ENCODE results near the gene CFAP77.

Gene CFAP77

DNA sequence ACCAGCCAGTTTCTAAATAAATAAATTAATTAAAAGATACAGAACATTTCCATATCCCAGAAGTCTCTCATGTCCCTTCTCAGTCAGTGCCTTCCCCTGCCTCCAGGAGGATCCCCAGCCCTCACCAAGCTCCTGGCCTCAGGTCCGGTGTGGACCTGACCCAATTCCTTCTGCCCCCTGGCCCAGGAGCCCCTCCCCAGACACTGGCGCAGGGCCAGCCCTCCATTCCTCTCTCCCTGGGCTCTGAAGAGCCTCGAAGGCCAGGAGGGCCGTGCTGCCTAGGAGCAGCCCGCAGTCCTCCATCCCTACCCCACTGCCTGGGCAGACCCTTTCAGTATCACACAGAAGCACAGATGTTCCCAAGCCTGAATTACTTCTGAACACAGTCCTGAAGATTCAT lies 110.6 kb downstream of the CFAP77 start:
- no peaks in the 10 kb centered on the region for H3K36me3 ChIP-seq (ENCODE audit: control insufficient read depth, insufficient read depth, low read length, severe bottlenecking)
- peaks cover 4% of the 10 kb centered on the region for H3K9me3 ChIP-seq (ENCODE audit: control insufficient read depth, low read length)
- H3K27me3 ChIP-seq (replicated peaks; ENCODE audit: control insufficient read depth, insufficient read depth, low read length): peaks cover 56% of the 10 kb centered on the region
- DNase-seq (ENCODE audit: low read depth): no peak
- no peak overlapping the region for H3K9ac ChIP-seq (ENCODE audit: low read length)
- H3K4me3 ChIP-seq (ENCODE audit: low read length): no peak overlapping the region
- no peaks in the 10 kb centered on the region for H3K4me1 ChIP-seq (ENCODE audit: control insufficient read depth, insufficient read depth, low read length)

DNA sequence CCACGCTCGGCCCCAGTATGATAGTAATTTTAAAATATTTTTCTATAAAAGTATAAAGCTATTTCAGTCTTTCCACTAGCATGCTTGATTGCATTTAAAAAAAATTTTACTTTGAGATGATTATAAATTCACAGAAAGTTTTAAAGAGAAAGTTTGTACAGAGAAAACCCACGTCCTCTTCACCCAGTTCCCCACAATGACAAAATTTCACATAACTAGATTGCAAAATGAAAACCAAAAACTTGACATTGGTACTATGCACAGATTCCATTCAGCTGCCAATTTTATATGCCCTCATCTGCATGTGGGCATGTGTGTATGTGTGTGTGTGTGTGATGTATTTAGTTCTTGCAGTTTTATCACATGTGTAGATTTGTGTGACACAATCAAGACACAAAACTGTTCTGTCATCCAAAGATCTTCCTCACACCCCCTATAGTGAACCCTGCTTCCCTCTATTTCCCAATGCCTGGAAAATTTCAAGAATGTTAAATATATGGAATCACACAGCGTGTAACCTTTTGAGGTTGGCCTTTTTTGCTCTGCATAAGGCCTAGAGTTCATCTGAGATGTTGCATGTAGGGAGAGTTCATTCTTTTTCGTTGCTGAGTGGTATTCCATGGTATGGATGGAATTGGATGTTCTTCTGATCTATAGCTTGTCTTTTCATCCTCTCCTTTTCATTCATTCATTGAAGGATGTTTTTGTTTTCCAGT lies 115.5 kb downstream of the CFAP77 start:
- DNase-seq (ENCODE audit: low read depth): no peak
- H3K9me3 ChIP-seq (ENCODE audit: control insufficient read depth, low read length): peaks cover 5% of the 10 kb centered on the region
- H3K9ac ChIP-seq (ENCODE audit: low read length): no peak overlapping the region
- H3K27me3 ChIP-seq (replicated peaks; ENCODE audit: control insufficient read depth, insufficient read depth, low read length): peaks cover 28% of the 10 kb centered on the region
- no peaks in the 10 kb centered on the region for H3K36me3 ChIP-seq (ENCODE audit: control insufficient read depth, insufficient read depth, low read length, severe bottlenecking)
- H3K4me3 ChIP-seq (ENCODE audit: low read length): no peak overlapping the region
- no peaks in the 10 kb centered on the region for H3K4me1 ChIP-seq (ENCODE audit: control insufficient read depth, insufficient read depth, low read length)

DNA sequence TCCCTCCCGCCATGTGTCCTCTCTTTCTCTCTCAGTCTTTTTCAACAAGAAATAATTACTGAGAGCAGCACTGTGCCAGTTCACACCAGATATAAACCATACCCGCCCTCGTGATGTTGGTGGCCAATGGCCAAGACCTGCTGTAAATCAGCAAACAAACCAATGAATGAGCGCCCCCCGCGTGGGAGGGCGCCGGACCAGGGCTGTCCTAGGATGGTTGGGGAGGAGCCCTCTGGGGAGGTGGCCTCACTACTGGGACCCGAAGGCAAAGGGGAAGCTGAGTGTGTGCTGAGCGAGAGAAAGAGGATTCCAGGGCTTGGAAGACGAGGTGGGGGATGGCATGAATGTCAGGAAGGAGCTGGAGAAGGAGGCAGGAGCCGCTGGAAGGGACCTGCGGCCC lies 121.2 kb downstream of the CFAP77 start:
- no peak for DNase-seq (ENCODE audit: low read depth)
- Histone ChIP-seq H3K9me3 (ENCODE audit: control insufficient read depth, low read length) (peaks cover 13% of the 10 kb centered on the region), H3K4me3 (ENCODE audit: low read length) (no peak overlapping the region), H3K36me3 (ENCODE audit: control insufficient read depth, insufficient read depth, low read length, severe bottlenecking) (no peaks in the 10 kb centered on the region), H3K9ac (ENCODE audit: low read length) (no peak overlapping the region), H3K4me1 (ENCODE audit: control insufficient read depth, insufficient read depth, low read length) (no peaks in the 10 kb centered on the region), H3K27me3 (replicated peaks; ENCODE audit: control insufficient read depth, insufficient read depth, low read length) (peaks cover 18% of the 10 kb centered on the region)

DNA sequence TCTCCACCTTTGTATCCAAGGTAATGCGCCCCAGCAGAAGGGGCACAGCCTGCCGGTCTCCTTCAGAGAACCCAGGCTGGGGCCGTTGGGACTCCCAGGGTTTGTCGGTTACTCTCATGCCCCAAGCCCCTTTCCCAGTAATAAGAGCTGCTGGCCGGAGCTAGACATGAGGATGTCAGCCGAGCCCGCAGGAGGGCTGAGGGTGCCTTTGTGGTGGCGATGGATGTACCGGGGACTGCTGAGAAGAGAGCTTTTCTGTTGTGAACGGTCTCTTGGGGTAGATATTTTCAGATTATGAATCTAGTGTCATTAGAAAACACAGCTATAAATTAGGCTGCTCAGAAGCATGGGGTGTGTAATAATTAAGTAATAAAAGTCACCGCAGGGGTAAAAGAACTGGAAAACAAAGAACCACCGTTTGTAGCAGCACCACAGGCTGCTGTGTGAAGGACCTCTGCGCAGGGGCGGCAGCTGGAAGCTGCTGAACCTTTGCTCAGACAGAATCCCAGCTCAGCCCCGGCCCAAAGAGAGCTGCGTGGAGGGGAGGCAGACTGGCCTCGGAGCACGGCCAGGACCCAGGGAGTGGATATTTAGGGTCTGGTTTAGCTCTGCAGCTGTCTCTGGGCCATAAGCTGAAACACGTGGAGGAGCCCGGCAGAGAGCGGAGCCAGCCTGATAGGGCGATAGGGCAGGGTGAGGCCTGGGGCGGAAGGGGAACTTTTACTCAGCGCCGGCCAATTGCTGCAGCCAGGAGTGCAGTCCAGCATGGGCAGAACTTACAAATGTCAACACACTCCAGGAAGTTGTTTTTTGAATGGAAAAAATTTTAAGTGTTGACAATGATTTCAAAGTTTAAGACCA lies 121.9 kb downstream of the CFAP77 start:
- DNase-seq (ENCODE audit: low read depth): no peak
- H3K4me3 ChIP-seq (ENCODE audit: low read length): no peak overlapping the region
- no peak overlapping the region for H3K9ac ChIP-seq (ENCODE audit: low read length)
- peaks cover 18% of the 10 kb centered on the region for H3K27me3 ChIP-seq (replicated peaks; ENCODE audit: control insufficient read depth, insufficient read depth, low read length)
- H3K36me3 ChIP-seq (ENCODE audit: control insufficient read depth, insufficient read depth, low read length, severe bottlenecking): no peaks in the 10 kb centered on the region
- H3K9me3 ChIP-seq (ENCODE audit: control insufficient read depth, low read length): peaks cover 13% of the 10 kb centered on the region
- no peaks in the 10 kb centered on the region for H3K4me1 ChIP-seq (ENCODE audit: control insufficient read depth, insufficient read depth, low read length)

DNA sequence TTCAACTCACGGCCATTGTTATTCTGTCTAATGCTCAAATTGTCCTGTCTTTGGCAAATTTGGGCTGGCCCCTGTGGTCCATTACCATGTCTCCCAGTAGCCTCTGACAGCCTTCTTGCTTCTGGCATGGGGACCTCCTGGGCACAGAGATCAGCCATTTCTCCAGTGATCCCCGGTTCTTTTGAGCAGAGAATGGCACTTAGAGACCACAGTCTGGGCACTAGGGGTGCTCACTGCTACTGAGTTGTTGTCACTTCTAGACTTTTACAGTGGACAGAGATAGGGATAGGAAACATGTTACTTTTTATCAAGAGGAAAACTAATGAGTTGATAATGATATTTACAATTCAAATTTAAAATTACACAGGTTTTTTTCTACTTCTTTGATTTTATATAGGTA lies 124.8 kb downstream of the CFAP77 start:
- H3K4me1 ChIP-seq (ENCODE audit: control insufficient read depth, insufficient read depth, low read length): no peaks in the 10 kb centered on the region
- H3K36me3 ChIP-seq (ENCODE audit: control insufficient read depth, insufficient read depth, low read length, severe bottlenecking): no peaks in the 10 kb centered on the region
- H3K4me3 ChIP-seq (ENCODE audit: low read length): no peak overlapping the region
- DNase-seq (ENCODE audit: low read depth): no peak
- H3K9ac ChIP-seq (ENCODE audit: low read length): no peak overlapping the region
- H3K27me3 ChIP-seq (replicated peaks; ENCODE audit: control insufficient read depth, insufficient read depth, low read length): peaks cover 26% of the 10 kb centered on the region
- H3K9me3 ChIP-seq (ENCODE audit: control insufficient read depth, low read length): peaks cover 13% of the 10 kb centered on the region

DNA sequence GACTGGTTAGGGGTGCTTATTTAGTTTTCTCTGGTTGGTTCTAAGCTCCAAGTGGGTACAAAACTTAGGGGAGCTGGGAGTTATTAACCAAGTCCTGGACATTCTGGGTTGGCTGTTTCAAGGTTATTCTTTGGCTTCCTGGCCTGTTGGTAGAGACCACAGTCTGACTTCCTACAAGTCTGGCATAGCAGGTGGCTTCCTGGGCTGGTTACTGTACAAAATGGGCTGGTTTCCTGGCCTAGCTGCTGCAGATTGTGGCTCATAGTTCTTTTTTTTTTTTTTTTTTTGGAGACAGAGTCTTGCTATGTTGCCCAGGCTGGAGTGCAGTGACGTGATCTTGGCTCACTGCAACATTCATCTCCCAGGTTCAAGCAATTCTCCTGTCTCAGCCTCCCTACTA lies 126.1 kb downstream of the CFAP77 start:
- H3K9me3 ChIP-seq (ENCODE audit: control insufficient read depth, low read length): peaks cover 13% of the 10 kb centered on the region
- no peak overlapping the region for H3K9ac ChIP-seq (ENCODE audit: low read length)
- H3K4me3 ChIP-seq (ENCODE audit: low read length): no peak overlapping the region
- no peaks in the 10 kb centered on the region for H3K4me1 ChIP-seq (ENCODE audit: control insufficient read depth, insufficient read depth, low read length)
- no peak for DNase-seq (ENCODE audit: low read depth)
- no peaks in the 10 kb centered on the region for H3K36me3 ChIP-seq (ENCODE audit: control insufficient read depth, insufficient read depth, low read length, severe bottlenecking)
- peaks cover 16% of the 10 kb centered on the region for H3K27me3 ChIP-seq (replicated peaks; ENCODE audit: control insufficient read depth, insufficient read depth, low read length)

DNA sequence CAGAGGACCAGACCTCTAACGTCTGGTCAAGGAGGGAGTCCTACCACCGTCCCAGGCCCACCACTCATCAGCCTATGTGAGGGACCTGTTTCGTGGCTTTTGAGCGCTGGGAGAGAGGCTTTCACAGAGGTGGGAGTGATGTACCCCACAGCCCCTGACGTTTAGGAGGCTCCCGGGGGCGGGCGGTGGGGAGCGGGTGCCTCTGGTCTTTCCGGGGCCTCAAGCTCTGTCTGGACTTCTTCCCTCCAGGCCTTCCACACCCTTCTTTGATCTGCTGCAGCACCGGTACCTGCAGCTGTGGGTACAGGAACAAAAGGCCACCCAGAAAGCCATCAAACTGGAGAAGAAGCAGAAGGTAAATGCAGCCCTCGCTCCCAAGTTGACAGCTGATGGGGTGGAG lies 127.3 kb downstream of the CFAP77 start:
- no peaks in the 10 kb centered on the region for H3K4me1 ChIP-seq (ENCODE audit: control insufficient read depth, insufficient read depth, low read length)
- H3K9me3 ChIP-seq (ENCODE audit: control insufficient read depth, low read length): peaks cover 13% of the 10 kb centered on the region
- no peaks in the 10 kb centered on the region for H3K36me3 ChIP-seq (ENCODE audit: control insufficient read depth, insufficient read depth, low read length, severe bottlenecking)
- no peak overlapping the region for H3K4me3 ChIP-seq (ENCODE audit: low read length)
- DNase-seq (ENCODE audit: low read depth): no peak
- H3K27me3 ChIP-seq (replicated peaks; ENCODE audit: control insufficient read depth, insufficient read depth, low read length): peaks cover 15% of the 10 kb centered on the region
- no peak overlapping the region for H3K9ac ChIP-seq (ENCODE audit: low read length)

DNA sequence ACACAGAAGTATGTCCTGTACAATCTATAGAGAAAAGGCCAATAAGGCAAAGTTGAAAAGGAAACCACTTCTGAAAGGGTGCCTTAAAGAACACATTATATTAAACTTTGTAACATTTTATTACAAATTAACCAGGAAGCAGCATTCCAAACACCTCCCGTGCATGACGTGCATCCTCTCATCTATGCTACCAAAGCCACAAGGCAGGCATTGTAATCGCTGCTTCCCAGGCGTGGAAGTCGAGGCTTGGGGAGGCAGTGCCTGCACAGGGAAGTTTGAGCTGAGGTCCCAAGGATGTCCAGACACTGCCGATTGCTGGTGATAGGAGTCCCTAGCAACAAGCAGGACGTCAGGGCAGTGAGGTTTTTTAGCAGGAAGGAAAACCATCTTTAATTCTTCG lies 128.1 kb downstream of the CFAP77 start:
- no peaks in the 10 kb centered on the region for H3K4me1 ChIP-seq (ENCODE audit: control insufficient read depth, insufficient read depth, low read length)
- peaks cover 20% of the 10 kb centered on the region for H3K27me3 ChIP-seq (replicated peaks; ENCODE audit: control insufficient read depth, insufficient read depth, low read length)
- H3K9me3 ChIP-seq (ENCODE audit: control insufficient read depth, low read length): peaks cover 10% of the 10 kb centered on the region
- no peak overlapping the region for H3K9ac ChIP-seq (ENCODE audit: low read length)
- no peak overlapping the region for H3K4me3 ChIP-seq (ENCODE audit: low read length)
- no peaks in the 10 kb centered on the region for H3K36me3 ChIP-seq (ENCODE audit: control insufficient read depth, insufficient read depth, low read length, severe bottlenecking)
- DNase-seq (ENCODE audit: low read depth): no peak

DNA sequence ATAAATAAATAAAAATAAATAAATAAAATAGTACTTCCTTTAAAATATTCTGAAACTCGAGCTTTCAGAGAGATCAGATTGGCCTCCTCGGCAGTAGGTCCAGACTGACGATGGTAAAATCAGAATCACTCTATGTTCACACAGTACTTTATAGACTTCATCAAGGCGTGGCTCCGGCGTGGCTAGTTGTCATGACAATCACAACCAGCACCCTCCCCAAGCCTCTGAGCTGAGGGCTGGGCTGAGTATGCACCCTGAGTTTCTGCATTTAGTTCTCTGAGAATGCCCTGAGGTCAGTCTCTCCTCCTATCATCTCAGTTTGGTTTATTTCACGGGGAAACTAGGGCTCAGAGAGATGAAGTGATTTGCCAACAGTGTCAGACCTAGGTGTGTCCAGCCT lies 129.1 kb downstream of the CFAP77 start:
- DNase-seq (ENCODE audit: low read depth): no peak
- H3K9ac ChIP-seq (ENCODE audit: low read length): no peak overlapping the region

DNA sequence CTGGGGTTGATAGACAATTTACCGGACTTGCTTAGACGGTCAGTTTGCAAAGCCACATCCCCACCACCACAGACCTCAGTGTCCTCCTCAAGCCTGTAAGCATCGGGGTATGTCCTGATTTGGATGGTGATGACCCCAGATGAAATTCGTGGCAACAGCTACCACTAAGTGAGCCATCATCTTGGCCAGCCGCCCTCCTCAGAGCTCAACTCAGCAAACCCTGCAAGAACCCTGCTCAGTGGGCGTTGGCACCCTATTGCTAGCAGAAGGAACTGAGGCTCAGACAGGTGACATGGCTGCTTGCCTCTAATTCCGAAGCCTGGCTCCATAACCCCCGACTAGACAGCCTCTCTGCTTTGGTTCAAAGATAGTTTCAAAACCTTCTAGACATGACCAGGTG lies 131.0 kb downstream of the CFAP77 start:
- no peaks in the 10 kb centered on the region for H3K9me3 ChIP-seq (ENCODE audit: control insufficient read depth, low read length)
- no peak overlapping the region for H3K4me3 ChIP-seq (ENCODE audit: low read length)
- peaks cover 48% of the 10 kb centered on the region for H3K27me3 ChIP-seq (replicated peaks; ENCODE audit: control insufficient read depth, insufficient read depth, low read length)
- no peaks in the 10 kb centered on the region for H3K4me1 ChIP-seq (ENCODE audit: control insufficient read depth, insufficient read depth, low read length)
- DNase-seq (ENCODE audit: low read depth): no peak
- no peaks in the 10 kb centered on the region for H3K36me3 ChIP-seq (ENCODE audit: control insufficient read depth, insufficient read depth, low read length, severe bottlenecking)
- no peak overlapping the region for H3K9ac ChIP-seq (ENCODE audit: low read length)

More for the DNA sequence above, 129.1 kb downstream of the CFAP77 start:
- H3K9me3 ChIP-seq (ENCODE audit: control insufficient read depth, low read length): peaks cover 9% of the 10 kb centered on the region
- H3K27me3 ChIP-seq (replicated peaks; ENCODE audit: control insufficient read depth, insufficient read depth, low read length): peaks cover 28% of the 10 kb centered on the region
- H3K36me3 ChIP-seq (ENCODE audit: control insufficient read depth, insufficient read depth, low read length, severe bottlenecking): no peaks in the 10 kb centered on the region
- no peak overlapping the region for H3K4me3 ChIP-seq (ENCODE audit: low read length)
- no peaks in the 10 kb centered on the region for H3K4me1 ChIP-seq (ENCODE audit: control insufficient read depth, insufficient read depth, low read length)

DNA sequence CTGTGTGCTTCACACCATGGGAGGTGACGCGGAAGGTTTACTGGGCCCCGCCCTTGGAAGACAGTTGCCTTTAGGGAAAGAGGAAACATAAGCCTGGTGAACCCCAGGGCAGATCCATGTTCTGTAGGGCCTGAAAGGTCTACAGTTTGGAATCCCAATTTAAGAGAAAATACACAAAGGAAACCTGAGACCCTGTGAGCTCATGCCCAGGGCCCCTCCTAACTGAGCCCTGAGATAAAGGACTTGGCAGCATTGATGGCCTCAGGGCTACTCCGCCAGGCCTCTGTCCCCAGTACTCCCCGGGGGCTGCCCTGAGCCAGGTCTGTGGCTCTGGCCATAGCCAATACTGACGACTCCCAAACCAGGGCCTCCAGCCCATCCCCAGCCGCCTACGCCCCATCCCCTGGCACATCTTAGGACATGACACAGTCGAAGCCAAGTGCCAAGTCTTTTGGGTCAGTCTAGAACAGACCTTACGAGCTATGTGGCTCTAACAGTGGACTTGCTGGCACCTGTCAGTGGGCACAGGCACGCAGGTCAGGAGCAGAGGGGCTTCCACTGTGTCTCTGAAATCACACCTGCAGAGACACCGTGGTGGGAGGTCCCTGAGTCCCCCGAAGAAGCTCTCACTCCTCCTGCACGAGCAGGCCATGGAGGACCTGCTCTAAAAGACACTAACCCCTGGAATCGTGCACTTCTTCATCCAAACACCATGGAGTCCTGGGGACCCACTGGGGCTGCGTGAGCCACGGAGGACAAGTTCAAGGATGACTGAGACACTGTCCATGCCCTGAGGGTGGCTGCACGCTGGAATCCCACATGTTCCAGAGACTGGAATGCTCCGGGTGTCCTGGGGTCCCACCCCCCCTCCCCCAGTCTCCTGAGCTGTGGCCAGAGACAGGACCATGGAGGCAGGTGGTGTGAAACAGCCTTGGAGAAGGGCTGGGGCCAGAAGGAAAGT lies 132.1 kb downstream of the CFAP77 start:
- Histone ChIP-seq H3K9me3 (ENCODE audit: control insufficient read depth, low read length) (no peaks in the 10 kb centered on the region), H3K4me3 (ENCODE audit: low read length) (no peak overlapping the region), H3K9ac (ENCODE audit: low read length) (no peak overlapping the region), H3K4me1 (ENCODE audit: control insufficient read depth, insufficient read depth, low read length) (peaks cover 4% of the 10 kb centered on the region), H3K27me3 (replicated peaks; ENCODE audit: control insufficient read depth, insufficient read depth, low read length) (peaks cover 57% of the 10 kb centered on the region), H3K36me3 (ENCODE audit: control insufficient read depth, insufficient read depth, low read length, severe bottlenecking) (no peaks in the 10 kb centered on the region)
- DNase-seq (ENCODE audit: low read depth): no peak

All from adipocyte (in vitro differentiated cells).